Measurements from ENCODE around the gene ARMC2. TPM values are rescaled to one million over a fixed set of nuclear protein-coding genes. Genes with fewer than 3 reads are reported as not detected.

Gene ARMC2
- total RNA-seq, 1 donor from 2014 or later: 0.26 TPM

GRCh38 chr6:109014606-109015005 is 166.4 kb downstream of the ARMC2 start:
- FAIRE-seq: no peak
- Histone ChIP-seq H3K27me3 (ENCODE audit: control insufficient read depth, insufficient read depth, low read length) (no peaks in the 10 kb centered on the region), H3K36me3 (ENCODE audit: control insufficient read depth, insufficient read depth, low read length) (no peaks in the 10 kb centered on the region), H3K4me3 (ENCODE audit: low read depth, low read length) (no peak overlapping the region)
- no peak for TF ChIP-seq CTCF (IDR thresholded peaks at IDR 0.05; ENCODE audit: insufficient read depth, low read length, severe bottlenecking)
- DNase-seq (ENCODE audit: low read depth): no peak

GRCh38 chr6:109015176-109015575 is 167.0 kb downstream of the ARMC2 start:
- no peak overlapping the region for H3K4me3 ChIP-seq (ENCODE audit: low read depth, low read length)
- no peak for FAIRE-seq

GRCh38 chr6:109019911-109020310 is 171.7 kb downstream of the ARMC2 start:
- FAIRE-seq (no peak), DNase-seq (ENCODE audit: low read depth) (no peak)
- no peak for TF ChIP-seq CTCF (IDR thresholded peaks at IDR 0.05; ENCODE audit: insufficient read depth, low read length, severe bottlenecking)
- no peaks in the 10 kb centered on the region for H3K27me3 ChIP-seq (ENCODE audit: control insufficient read depth, insufficient read depth, low read length)
- no peaks in the 10 kb centered on the region for H3K36me3 ChIP-seq (ENCODE audit: control insufficient read depth, insufficient read depth, low read length)
- no peak overlapping the region for H3K4me3 ChIP-seq (ENCODE audit: low read depth, low read length)

More at GRCh38 chr6:109015176-109015575, 167.0 kb downstream of the ARMC2 start:
- H3K36me3 ChIP-seq (ENCODE audit: control insufficient read depth, insufficient read depth, low read length): no peaks in the 10 kb centered on the region
- H3K27me3 ChIP-seq (ENCODE audit: control insufficient read depth, insufficient read depth, low read length): no peaks in the 10 kb centered on the region
- DNase-seq (ENCODE audit: low read depth): peak; percentile 78
- no peak for TF ChIP-seq CTCF (IDR thresholded peaks at IDR 0.05; ENCODE audit: insufficient read depth, low read length, severe bottlenecking)

GRCh38 chr6:109021870-109022269 is 173.6 kb downstream of the ARMC2 start:
- no peak overlapping the region for H3K4me3 ChIP-seq (ENCODE audit: low read depth, low read length)
- H3K27me3 ChIP-seq (ENCODE audit: control insufficient read depth, insufficient read depth, low read length): no peaks in the 10 kb centered on the region
- FAIRE-seq: no peak
- H3K36me3 ChIP-seq (ENCODE audit: control insufficient read depth, insufficient read depth, low read length): no peaks in the 10 kb centered on the region
- DNase-seq (ENCODE audit: low read depth): no peak
- no peak for TF ChIP-seq CTCF (IDR thresholded peaks at IDR 0.05; ENCODE audit: insufficient read depth, low read length, severe bottlenecking)

GRCh38 chr6:109023356-109023925 is 175.2 kb downstream of the ARMC2 start:
- no peaks in the 10 kb centered on the region for H3K36me3 ChIP-seq (ENCODE audit: control insufficient read depth, insufficient read depth, low read length)
- TF ChIP-seq CTCF (IDR thresholded peaks at IDR 0.05; ENCODE audit: insufficient read depth, low read length, severe bottlenecking): no peak
- no peak overlapping the region for H3K4me3 ChIP-seq (ENCODE audit: low read depth, low read length)
- FAIRE-seq: no peak
- DNase-seq (ENCODE audit: low read depth): no peak
- no peaks in the 10 kb centered on the region for H3K27me3 ChIP-seq (ENCODE audit: control insufficient read depth, insufficient read depth, low read length)

Other genes starting within 250 kb of the ARMC2 start
- gene SESN1, start 246.4 kb downstream of the ARMC2 start, total RNA-seq: 18.4 and 18.9 TPM in 2 replicates
- gene CEP57L1, start 247.1 kb downstream of the ARMC2 start, total RNA-seq: 9.7 and 11.9 TPM in 2 replicates